HG03558 (cell line): Measurements from ENCODE around the gene CGB1.
"Not testable (repeated sequence)": the region's sequence is repeated elsewhere in the genome, so short reads cannot be mapped to it uniquely, and the experiment has no call there.

Experiments used
- ATAC-seq: cut with Tn5 transposase; IDR thresholded peaks from one replicate; pipeline ENCODE4 v1.9.1; 2021; ENCODE audit warnings: moderate number of reproducible peaks; ENCODE audit not compliant: unreplicated experiment; ENCODE audit errors: extremely low read depth

CGB1 gene

GRCh38 chr19:49025088-49025487, 11.6 kb downstream of the CGB1 start:
- not testable (repeated sequence) for ATAC-seq

GRCh38 chr19:49024233-49024632, 12.5 kb downstream of the CGB1 start, which contains the start of gene CGB3:
Gene CGB3, minus strand, starts transcription at chr19:49024333. Its CDS starts 362 bp downstream, at chr19:49023971.
- not testable (repeated sequence) for ATAC-seq

- ATAC-seq = no peak
These were observed 14.6 kb downstream of the CGB1 start for GRCh38 chr19:49022116-49022515.

GRCh38 chr19:49020931-49021895, 15.5 kb downstream of the CGB1 start:
- no peak for ATAC-seq

GRCh38 chr19:49020342-49020741, 16.4 kb downstream of the CGB1 start:
- ATAC-seq = no peak

- no peak for ATAC-seq
These were observed 17.3 kb downstream of the CGB1 start for GRCh38 chr19:49019242-49019932.

GRCh38 chr19:49018388-49019241, 18.1 kb downstream of the CGB1 start:
- not testable (repeated sequence) for ATAC-seq

- no peak for ATAC-seq
These were observed 18.9 kb downstream of the CGB1 start for GRCh38 chr19:49017666-49018351.

GRCh38 chr19:49017041-49017665, 19.5 kb downstream of the CGB1 start, which contains the start of gene LHB:
Gene LHB, minus strand, starts transcription at chr19:49017091. Its CDS starts 10 bp downstream, at chr19:49017081.
- no peak for ATAC-seq

- no peak for ATAC-seq
These were observed 20.4 kb downstream of the CGB1 start for GRCh38 chr19:49016067-49016839.

GRCh38 chr19:49014870-49015255, 21.8 kb downstream of the CGB1 start:
- no peak for ATAC-seq

- ATAC-seq = no peak
These were observed 22.4 kb downstream of the CGB1 start for GRCh38 chr19:49014123-49014869.

- no peak for ATAC-seq
These were observed 25.5 kb downstream of the CGB1 start for GRCh38 chr19:49011194-49011593.

GRCh38 chr19:49010453-49010852, 26.2 kb downstream of the CGB1 start:
- no peak for ATAC-seq

GRCh38 chr19:49009828-49010227, 26.9 kb downstream of the CGB1 start:
- ATAC-seq = no peak

- ATAC-seq = no peak
These were observed 29.8 kb downstream of the CGB1 start for GRCh38 chr19:49006905-49007304.

- ATAC-seq = no peak
These were observed 31.6 kb downstream of the CGB1 start for GRCh38 chr19:49004964-49005614.
